ENCODE data around the gene NOC2L. TPM values are rescaled to one million over a fixed set of nuclear protein-coding genes. Genes with fewer than 3 reads are reported as not detected.

Gene NOC2L
- polyA plus RNA-seq, 1 donor (not counting 4 experiments of a cell fraction or from before 2014, with no cell fraction given) = 51.8 TPM

DNA sequence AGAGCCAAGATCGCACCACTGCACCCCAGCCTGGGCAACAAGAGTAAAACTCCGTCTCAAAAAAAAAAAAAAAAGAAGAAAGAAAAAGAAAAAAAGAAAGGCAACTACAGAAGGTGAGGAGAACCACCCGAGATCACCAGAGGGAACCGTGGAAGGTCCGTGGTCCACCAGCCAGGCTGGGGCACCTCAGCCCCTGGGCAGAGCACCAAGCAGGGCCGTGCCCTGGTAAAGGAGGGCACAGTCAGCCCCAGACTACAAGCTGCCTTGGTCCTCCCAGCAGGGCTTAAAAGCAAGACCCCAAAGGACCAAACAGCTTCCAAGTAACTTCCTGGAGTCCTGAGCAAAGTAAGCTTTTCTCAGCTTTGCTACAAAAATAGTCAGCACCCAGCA is 44.2 kb downstream of the NOC2L start:
- H3K9me1 ChIP-seq (ENCODE audit: control insufficient read depth, extremely low read depth, insufficient read depth, low read length) = no peaks in the 10 kb centered on the region
- H3K27me3 ChIP-seq (ENCODE audit: control insufficient read depth, extremely low read depth, insufficient read depth, low read length) = peaks cover 91% of the 10 kb centered on the region
- no peak for DNase-seq (ENCODE audit: low read depth, low spot score)
- no peak overlapping the region for H3K4me3 ChIP-seq (ENCODE audit: control insufficient read depth in 2 of 3, extremely low read depth in 1 of 3, insufficient read depth in 2 of 3, low read depth in 1 of 3, low read length in 3 of 3)
- no peaks in the 10 kb centered on the region for H3K9me3 ChIP-seq (ENCODE audit: control insufficient read depth, low read depth, low read length)
- H3K4me2 ChIP-seq (ENCODE audit: control insufficient read depth, extremely low read depth, insufficient read depth, low read depth, low read length) = no peak overlapping the region
- no peak for TF ChIP-seq EZH2 (IDR thresholded peaks at IDR 0.05; ENCODE audit: low read length)
- TF ChIP-seq, protein P1, sequence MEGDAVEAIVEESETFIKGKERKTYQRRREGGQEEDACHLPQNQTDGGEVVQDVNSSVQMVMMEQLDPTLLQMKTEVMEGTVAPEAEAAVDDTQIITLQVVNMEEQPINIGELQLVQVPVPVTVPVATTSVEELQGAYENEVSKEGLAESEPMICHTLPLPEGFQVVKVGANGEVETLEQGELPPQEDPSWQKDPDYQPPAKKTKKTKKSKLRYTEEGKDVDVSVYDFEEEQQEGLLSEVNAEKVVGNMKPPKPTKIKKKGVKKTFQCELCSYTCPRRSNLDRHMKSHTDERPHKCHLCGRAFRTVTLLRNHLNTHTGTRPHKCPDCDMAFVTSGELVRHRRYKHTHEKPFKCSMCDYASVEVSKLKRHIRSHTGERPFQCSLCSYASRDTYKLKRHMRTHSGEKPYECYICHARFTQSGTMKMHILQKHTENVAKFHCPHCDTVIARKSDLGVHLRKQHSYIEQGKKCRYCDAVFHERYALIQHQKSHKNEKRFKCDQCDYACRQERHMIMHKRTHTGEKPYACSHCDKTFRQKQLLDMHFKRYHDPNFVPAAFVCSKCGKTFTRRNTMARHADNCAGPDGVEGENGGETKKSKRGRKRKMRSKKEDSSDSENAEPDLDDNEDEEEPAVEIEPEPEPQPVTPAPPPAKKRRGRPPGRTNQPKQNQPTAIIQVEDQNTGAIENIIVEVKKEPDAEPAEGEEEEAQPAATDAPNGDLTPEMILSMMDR (optimal IDR thresholded peaks at IDR 0.05 in 1 of 3, IDR thresholded peaks at IDR 0.05 in 1 of 3, conservative IDR thresholded peaks at IDR 0.05 in 1 of 3; ENCODE audit: extremely low read depth in 1 of 3, insufficient read depth in 2 of 3, low read length in 3 of 3) = no peak
- peaks cover 5% of the 10 kb centered on the region for H3K4me1 ChIP-seq (ENCODE audit: control insufficient read depth, extremely low read depth, insufficient read depth, low read length)
- FAIRE-seq = no peak
- peaks cover 16% of the 10 kb centered on the region for H4K20me1 ChIP-seq (ENCODE audit: control insufficient read depth, extremely low read depth, insufficient read depth, low read length)
- no peaks in the 10 kb centered on the region for H3K79me2 ChIP-seq (ENCODE audit: control insufficient read depth, insufficient read depth, low read length)
- H3K27ac ChIP-seq (ENCODE audit: control insufficient read depth, insufficient read depth, low read length) = no peak overlapping the region
- no peaks in the 10 kb centered on the region for H3K36me3 ChIP-seq (ENCODE audit: control insufficient read depth in 2 of 2, extremely low read depth in 1 of 2, insufficient read depth in 2 of 2, low read length in 2 of 2)
- H3K9ac ChIP-seq (ENCODE audit: control insufficient read depth, extremely low read depth, insufficient read depth, low read length) = no peak overlapping the region
- dilution Hi-C loops (cut with MboI; ENCODE audit: extremely low pct_ligation_motif_present, low sequenced_read_pairs) = no loop called here
- H2AFZ ChIP-seq (ENCODE audit: control insufficient read depth, low read length) = no peak overlapping the region

DNA sequence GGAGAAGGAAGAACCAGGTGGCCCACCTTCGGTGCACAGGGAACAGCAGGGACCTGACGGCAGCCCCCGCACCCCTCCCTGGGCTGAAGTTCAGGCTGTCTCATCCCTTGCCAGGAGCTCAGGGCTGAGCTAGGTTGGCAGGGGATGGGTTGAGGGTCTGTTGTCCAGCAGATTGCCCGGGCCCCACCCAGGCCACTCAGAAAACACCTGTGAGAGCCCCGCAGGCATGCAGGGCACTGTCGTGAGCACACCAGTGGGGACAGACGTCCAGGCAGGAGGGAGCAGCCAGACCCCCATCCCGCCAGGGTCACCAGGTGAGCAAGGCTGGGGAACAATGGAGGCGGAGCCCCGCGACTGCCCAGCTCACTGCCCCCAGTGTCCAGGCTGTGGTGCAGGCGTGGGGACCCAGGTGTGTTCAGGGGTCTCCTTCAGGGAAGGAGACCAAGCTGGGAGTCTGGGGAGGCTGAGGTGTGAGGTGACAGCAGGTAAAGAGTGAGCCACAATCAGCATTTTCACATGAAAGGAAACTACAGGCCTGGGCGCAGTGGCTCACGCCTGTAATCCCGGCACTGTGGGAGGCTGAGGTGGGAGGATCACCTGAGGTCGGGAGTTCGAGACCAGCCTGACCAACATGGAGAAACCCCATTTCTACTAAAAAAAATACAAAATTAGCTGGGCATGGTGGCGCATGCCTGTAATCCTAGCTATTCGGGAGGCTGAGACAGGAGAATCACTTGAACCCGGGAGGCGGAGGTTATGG is 44.7 kb downstream of the NOC2L start:
- no peaks in the 10 kb centered on the region for H3K9me3 ChIP-seq (ENCODE audit: control insufficient read depth, low read depth, low read length)
- dilution Hi-C loops (cut with MboI; ENCODE audit: extremely low pct_ligation_motif_present, low sequenced_read_pairs) = no loop called here
- no peak for DNase-seq (ENCODE audit: low read depth, low spot score)
- H3K27me3 ChIP-seq (ENCODE audit: control insufficient read depth, extremely low read depth, insufficient read depth, low read length) = peaks cover 85% of the 10 kb centered on the region
- H3K4me1 ChIP-seq (ENCODE audit: control insufficient read depth, extremely low read depth, insufficient read depth, low read length) = peaks cover 5% of the 10 kb centered on the region
- H3K9ac ChIP-seq (ENCODE audit: control insufficient read depth, extremely low read depth, insufficient read depth, low read length) = no peak overlapping the region
- no peaks in the 10 kb centered on the region for H3K79me2 ChIP-seq (ENCODE audit: control insufficient read depth, insufficient read depth, low read length)
- peaks cover 16% of the 10 kb centered on the region for H4K20me1 ChIP-seq (ENCODE audit: control insufficient read depth, extremely low read depth, insufficient read depth, low read length)
- TF ChIP-seq, protein P1 (optimal IDR thresholded peaks at IDR 0.05 in 1 of 3, IDR thresholded peaks at IDR 0.05 in 1 of 3, conservative IDR thresholded peaks at IDR 0.05 in 1 of 3; ENCODE audit: extremely low read depth in 1 of 3, insufficient read depth in 2 of 3, low read length in 3 of 3) = no peak
- TF ChIP-seq EZH2 (IDR thresholded peaks at IDR 0.05; ENCODE audit: low read length) = no peak
- no peak overlapping the region for H3K4me2 ChIP-seq (ENCODE audit: control insufficient read depth, extremely low read depth, insufficient read depth, low read depth, low read length)
- H3K27ac ChIP-seq (ENCODE audit: control insufficient read depth, insufficient read depth, low read length) = no peak overlapping the region
- H3K9me1 ChIP-seq (ENCODE audit: control insufficient read depth, extremely low read depth, insufficient read depth, low read length) = no peaks in the 10 kb centered on the region
- no peak overlapping the region for H2AFZ ChIP-seq (ENCODE audit: control insufficient read depth, low read length)
- FAIRE-seq = no peak
- H3K4me3 ChIP-seq (ENCODE audit: control insufficient read depth in 2 of 3, extremely low read depth in 1 of 3, insufficient read depth in 2 of 3, low read depth in 1 of 3, low read length in 3 of 3) = no peak overlapping the region
- H3K36me3 ChIP-seq (ENCODE audit: control insufficient read depth in 2 of 2, extremely low read depth in 1 of 2, insufficient read depth in 2 of 2, low read length in 2 of 2) = no peaks in the 10 kb centered on the region

Data from keratinocyte (primary cell).